Activated T-helper 17 cell treated with anti-CD3 and anti-CD28 coated beads, Interleukin-2, amount 50 U/mL, for 72 hours (primary cell): ENCODE measurements around the gene ZBTB8A. TPM values are rescaled to one million over a fixed set of nuclear protein-coding genes. Genes with fewer than 3 reads are reported as not detected.
"Not testable (repeated sequence)": the region's sequence is repeated elsewhere in the genome, so short reads cannot be mapped to it uniquely, and the experiment has no call there.

ENCODE experiments used
- ATAC-seq: fragments of 150-1000 bp; cut with Tn5 transposase; replicated peaks from 2 replicates; pipeline ENCODE4 v1.10.0; 2021; ENCODE audit warnings: mild to moderate bottlenecking, moderate library complexity
- H3K27ac Mint-ChIP-seq: one replicate; pipeline ENCODE4 v1.8.0; 2022; ENCODE audit warnings: mixed read lengths
- H3K27me3 Mint-ChIP-seq: one replicate; pipeline ENCODE4 v1.8.0; 2022; ENCODE audit warnings: mixed read lengths
- H3K36me3 Mint-ChIP-seq: one replicate; pipeline ENCODE4 v1.8.0; 2022; ENCODE audit warnings: low read depth, mild to moderate bottlenecking, mixed read lengths
- H3K4me1 Mint-ChIP-seq: one replicate; pipeline ENCODE4 v1.8.0; 2022; ENCODE audit warnings: mixed read lengths
- H3K4me3 Mint-ChIP-seq: one replicate; pipeline ENCODE4 v1.8.0; 2022; ENCODE audit warnings: mild to moderate bottlenecking, mixed read lengths
- H3K9me3 Mint-ChIP-seq: one replicate; pipeline ENCODE4 v1.8.0; 2022; ENCODE audit warnings: mixed read lengths
- total RNA-seq, 2 donors: library from RNA; stranded (reverse); gene quantifications; one replicate each; pipeline ENCODE4 v1.2.3, GENCODE V29; 2022

The ZBTB8A gene
- total RNA-seq, 2 donors from 2014 or later, result 0.03 to 0.26 TPM

GRCh38 chr1:32518976-32519375 lies 20.3 kb upstream of the ZBTB8A start:
- no peaks in the 10 kb centered on the region for H3K36me3 Mint-ChIP-seq
- no peaks in the 10 kb centered on the region for H3K9me3 Mint-ChIP-seq
- no peak overlapping the region for H3K27ac Mint-ChIP-seq
- no peaks in the 10 kb centered on the region for H3K4me1 Mint-ChIP-seq
- H3K27me3 Mint-ChIP-seq, result peaks cover 4% of the 10 kb centered on the region
- no peak for ATAC-seq
- no peak overlapping the region for H3K4me3 Mint-ChIP-seq

GRCh38 chr1:32521165-32521564 lies 18.1 kb upstream of the ZBTB8A start:
- Mint-ChIP-seq H3K36me3 (no peaks in the 10 kb centered on the region), H3K4me1 (no peaks in the 10 kb centered on the region), H3K27ac (no peak overlapping the region), H3K4me3 (peak overlapping the region; percentile 60), H3K27me3 (no peaks in the 10 kb centered on the region), H3K9me3 (no peaks in the 10 kb centered on the region)
- no peak for ATAC-seq

DNA sequence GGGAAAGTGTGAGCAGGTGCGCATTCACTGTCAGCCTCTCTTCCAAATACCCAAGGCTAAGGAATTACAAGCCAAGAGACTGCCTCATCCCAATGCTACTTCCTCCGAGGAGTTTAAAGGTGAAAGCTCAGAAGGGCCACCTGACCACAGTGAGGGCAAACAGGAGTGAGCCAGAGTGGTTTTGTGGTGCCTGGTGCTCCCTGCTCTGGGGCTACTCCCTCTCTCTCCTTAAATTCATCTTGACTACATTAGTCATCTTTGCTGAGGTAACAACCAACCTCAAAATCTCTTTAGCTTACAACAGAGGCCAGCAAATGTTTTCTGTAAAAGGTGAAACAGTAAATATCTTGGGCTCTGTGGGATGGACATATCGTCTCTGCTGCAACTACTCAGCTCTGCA lies 14.2 kb upstream of the ZBTB8A start:
- Mint-ChIP-seq H3K27ac (no peak overlapping the region), H3K9me3 (no peaks in the 10 kb centered on the region), H3K4me3 (no peak overlapping the region), H3K27me3 (no peaks in the 10 kb centered on the region), H3K4me1 (no peaks in the 10 kb centered on the region), H3K36me3 (no peaks in the 10 kb centered on the region)
- ATAC-seq, result no peak

DNA sequence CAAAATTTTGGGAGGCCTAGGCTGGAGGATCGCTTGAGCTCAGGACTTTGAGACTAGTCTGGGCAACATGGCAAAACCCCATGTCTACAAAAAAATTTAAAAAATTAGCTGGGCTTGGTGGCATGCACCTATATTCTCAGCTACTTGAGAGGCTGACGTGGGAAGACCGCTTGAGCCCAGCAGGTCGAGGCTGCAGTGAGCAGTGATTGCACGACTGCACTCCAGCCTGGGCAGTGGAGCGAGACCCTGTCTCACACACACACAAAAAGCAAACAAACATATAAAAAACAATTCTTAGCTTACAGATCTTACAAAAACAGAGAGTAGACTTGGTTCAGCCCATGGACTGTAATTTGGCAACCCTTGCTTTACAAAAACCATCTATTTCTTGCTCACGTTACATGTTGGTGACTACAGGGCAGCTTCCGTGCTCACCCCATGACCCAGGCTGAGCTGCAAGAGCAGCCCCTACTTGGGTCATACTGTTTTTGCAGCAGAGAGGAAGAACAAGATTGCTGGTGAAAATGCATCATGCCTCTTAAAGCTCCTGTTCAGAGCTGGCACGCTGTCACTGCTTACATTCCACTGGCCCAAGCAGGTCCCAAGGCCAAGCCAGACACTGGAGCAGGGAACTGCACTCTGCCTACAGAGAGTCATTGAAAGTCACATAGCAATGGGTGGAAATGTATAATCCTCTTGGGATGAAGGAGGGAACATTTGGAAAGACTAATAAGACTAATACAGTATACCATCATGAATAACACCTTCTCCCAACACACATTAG lies 13.4 kb upstream of the ZBTB8A start:
- H3K4me1 Mint-ChIP-seq, result no peaks in the 10 kb centered on the region

GRCh38 chr1:32528550-32528949 lies 10.7 kb upstream of the ZBTB8A start:
- H3K9me3 Mint-ChIP-seq, H3K36me3 Mint-ChIP-seq, H3K27me3 Mint-ChIP-seq, H3K27ac Mint-ChIP-seq, H3K4me3 Mint-ChIP-seq, H3K4me1 Mint-ChIP-seq, ATAC-seq: not testable (repeated sequence)

More for the DNA sequence above, 13.4 kb upstream of the ZBTB8A start:
- no peak overlapping the region for H3K27ac Mint-ChIP-seq
- no peak for ATAC-seq
- no peaks in the 10 kb centered on the region for H3K27me3 Mint-ChIP-seq
- H3K9me3 Mint-ChIP-seq, result no peaks in the 10 kb centered on the region
- H3K36me3 Mint-ChIP-seq, result no peaks in the 10 kb centered on the region
- no peak overlapping the region for H3K4me3 Mint-ChIP-seq

GRCh38 chr1:32533792-32534327 lies 5.4 kb upstream of the ZBTB8A start:
- Mint-ChIP-seq H3K4me3 (no peak overlapping the region), H3K4me1 (no peaks in the 10 kb centered on the region), H3K27me3 (peaks cover 26% of the 10 kb centered on the region), H3K36me3 (no peaks in the 10 kb centered on the region), H3K27ac (no peak overlapping the region), H3K9me3 (no peaks in the 10 kb centered on the region)
- ATAC-seq, result no peak

DNA sequence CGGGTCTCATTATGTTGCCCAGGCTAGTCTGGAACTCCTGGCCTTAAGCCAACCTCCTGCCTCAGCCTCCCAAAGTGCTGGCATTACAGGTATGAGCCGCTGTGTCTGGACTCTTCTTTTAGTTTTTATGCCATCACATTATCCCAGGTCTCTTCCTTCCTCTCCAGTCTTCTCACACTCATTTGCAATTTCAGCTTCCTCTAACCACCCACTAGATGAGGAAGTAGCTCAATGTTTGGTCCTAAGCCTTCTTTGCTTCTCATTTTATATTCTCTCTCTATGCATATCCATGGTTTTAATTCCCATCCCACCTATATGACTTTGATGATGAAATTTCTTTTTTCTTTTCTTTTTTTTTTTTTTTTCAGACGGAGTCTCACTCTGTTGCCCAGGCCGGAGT lies 3.1 kb upstream of the ZBTB8A start:
- Mint-ChIP-seq H3K9me3 (no peaks in the 10 kb centered on the region), H3K36me3 (no peaks in the 10 kb centered on the region), H3K4me3 (no peak overlapping the region), H3K27ac (no peak overlapping the region), H3K27me3 (peaks cover 42% of the 10 kb centered on the region), H3K4me1 (peaks cover 5% of the 10 kb centered on the region)
- ATAC-seq, result no peak

- H3K4me3 Mint-ChIP-seq, result no peak overlapping the region
- H3K27ac Mint-ChIP-seq, result no peak overlapping the region
- H3K27me3 Mint-ChIP-seq, result peaks cover 48% of the 10 kb centered on the region
- peaks cover 5% of the 10 kb centered on the region for H3K4me1 Mint-ChIP-seq
- no peaks in the 10 kb centered on the region for H3K36me3 Mint-ChIP-seq
- H3K9me3 Mint-ChIP-seq, result no peaks in the 10 kb centered on the region
- no peak for ATAC-seq
These were observed 2.5 kb upstream of the ZBTB8A start for GRCh38 chr1:32536764-32537163.

DNA sequence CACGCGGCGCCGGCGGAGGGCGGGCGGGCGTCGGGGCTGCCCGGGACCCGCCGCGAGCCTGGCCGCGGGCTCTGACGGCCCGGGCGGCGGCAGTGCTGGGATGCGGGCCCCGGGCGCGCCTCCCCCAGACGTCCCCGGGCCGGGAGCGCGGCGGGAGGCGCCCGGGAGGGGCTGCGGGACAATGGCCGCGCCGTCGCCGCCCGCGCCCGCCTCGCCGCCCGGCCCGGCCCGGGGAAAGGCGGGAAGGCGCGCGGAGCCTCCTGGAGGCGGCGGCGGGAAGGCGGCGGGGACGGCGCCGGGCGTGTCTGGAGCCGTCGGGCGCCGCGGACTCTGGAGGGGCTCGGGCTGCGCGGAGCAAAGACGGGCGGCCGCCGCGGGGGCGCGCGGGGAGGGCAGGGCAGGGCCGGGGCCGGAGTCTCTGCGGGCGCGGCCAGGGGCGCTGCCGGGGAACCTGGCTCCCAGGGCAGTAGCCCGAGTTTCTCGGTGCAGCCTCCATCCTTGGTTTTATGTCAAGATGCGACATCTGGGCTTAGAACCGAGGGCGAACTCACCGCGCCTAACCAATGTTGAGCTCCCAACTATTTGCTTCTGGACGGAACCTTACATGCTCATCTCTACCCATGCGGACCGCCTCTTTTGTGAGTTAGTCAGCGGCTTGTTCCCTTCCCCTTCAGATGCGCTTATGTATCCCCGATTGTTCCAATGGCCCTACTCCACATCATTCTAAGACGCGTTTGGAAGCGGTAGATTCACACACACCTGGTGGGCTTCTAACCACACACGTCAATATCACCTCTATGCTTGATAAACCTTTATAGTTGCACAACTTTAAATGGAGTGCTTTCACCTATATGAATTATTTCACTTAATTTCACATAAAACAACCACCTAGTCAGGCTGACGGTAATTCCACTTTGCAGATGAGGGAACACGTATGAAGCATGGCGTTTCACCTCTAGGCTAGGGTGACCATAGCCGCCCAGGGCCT lies 651 bp downstream of the ZBTB8A start:
- Mint-ChIP-seq H3K36me3 (no peaks in the 10 kb centered on the region), H3K9me3 (no peaks in the 10 kb centered on the region), H3K27me3 (peaks cover 57% of the 10 kb centered on the region), H3K27ac (no peak overlapping the region), H3K4me1 (peaks cover 5% of the 10 kb centered on the region), H3K4me3 (peak overlapping the region; percentile 79)
- peak; percentile 53 for ATAC-seq

DNA sequence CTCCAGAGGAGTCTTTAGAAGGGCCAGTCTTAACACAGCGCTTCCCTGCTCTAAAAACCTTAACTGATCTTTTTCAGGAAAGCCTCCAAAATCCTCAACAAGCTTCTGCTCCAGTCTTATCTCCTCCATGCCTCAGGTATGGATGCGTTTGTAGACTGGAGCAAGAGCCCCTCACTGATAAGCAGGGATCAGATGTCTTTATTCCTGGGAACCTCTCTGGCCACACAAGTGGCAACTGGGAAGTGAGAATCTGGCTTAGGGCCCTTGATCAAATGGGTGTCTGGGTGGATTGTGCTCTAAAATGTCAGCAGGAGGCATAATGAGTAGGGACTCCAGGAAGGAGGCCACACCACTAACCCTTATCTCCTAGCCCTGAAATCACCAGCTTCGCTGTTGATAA lies 1.4 kb downstream of the ZBTB8A start:
- Mint-ChIP-seq H3K27me3 (peaks cover 52% of the 10 kb centered on the region), H3K9me3 (no peaks in the 10 kb centered on the region), H3K27ac (no peak overlapping the region), H3K4me3 (peak overlapping the region; percentile 79), H3K36me3 (no peaks in the 10 kb centered on the region), H3K4me1 (peaks cover 5% of the 10 kb centered on the region)
- no peak for ATAC-seq

DNA sequence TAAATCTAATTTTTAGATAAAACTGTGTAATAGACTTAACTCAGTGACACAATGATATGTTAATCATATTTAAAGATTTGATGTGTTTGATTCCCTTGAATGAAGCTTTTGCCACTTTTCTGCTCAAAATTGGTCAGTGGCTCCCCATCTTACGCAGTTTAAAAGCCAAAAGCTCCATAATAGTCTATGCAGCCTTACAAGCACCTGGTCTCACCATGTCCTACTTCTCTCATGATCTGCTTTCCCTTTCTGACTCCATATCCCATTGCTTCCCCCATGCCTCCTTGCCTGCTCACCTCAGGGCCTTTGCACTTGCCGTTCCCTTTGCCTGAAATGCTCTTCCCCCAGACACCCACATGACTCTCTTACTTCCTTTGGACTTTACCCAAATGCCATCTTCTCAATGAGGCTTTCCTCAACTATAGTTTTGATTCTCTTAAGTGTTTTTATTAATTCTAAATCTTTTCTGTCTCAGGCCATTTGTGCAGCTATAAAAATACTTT lies 1.9 kb downstream of the ZBTB8A start:
- peaks cover 5% of the 10 kb centered on the region for H3K4me1 Mint-ChIP-seq
- no peaks in the 10 kb centered on the region for H3K9me3 Mint-ChIP-seq
- peaks cover 52% of the 10 kb centered on the region for H3K27me3 Mint-ChIP-seq
- no peak overlapping the region for H3K4me3 Mint-ChIP-seq
- no peak for ATAC-seq
- H3K27ac Mint-ChIP-seq, result no peak overlapping the region
- no peaks in the 10 kb centered on the region for H3K36me3 Mint-ChIP-seq

DNA sequence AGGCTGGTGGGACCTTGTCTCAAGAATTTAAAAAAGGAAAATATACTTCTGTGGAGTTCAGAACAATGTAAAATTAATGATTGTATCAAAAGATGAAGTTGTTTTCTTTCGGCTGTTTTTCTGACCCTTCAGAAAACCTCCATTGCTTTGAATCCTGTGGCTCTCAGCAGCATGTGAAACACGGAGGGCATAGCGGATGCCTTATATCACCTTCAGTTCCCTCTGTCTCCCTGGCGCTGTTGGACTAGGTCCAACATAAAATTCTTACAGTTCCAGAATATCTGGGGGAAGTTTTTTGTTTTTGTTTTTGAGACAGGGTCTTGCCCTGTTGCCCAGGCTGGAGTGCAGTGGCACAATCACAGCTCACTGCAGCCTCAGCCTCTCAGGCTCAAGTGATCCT lies 7.4 kb downstream of the ZBTB8A start:
- Mint-ChIP-seq H3K36me3 (no peaks in the 10 kb centered on the region), H3K4me1 (no peaks in the 10 kb centered on the region)

DNA sequence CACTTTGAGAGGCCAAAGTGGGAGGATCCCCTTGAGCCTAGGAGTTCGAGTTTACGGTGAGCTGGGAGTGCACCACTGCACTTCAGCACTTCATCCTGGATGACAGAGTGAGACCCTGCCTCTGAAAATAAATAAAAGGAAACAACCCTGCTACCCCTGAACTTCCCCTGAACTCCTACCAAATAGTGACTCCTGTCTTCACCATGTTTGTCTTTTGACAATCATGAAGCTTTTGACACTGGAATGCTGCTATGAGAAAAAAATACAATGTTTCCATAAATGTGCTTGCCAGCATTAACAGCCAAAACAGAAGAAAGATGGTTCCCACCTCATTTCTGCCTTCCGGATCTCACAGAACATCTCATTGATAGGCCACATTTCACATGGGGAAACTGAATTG lies 10.4 kb downstream of the ZBTB8A start:
- Mint-ChIP-seq H3K4me3 (no peak overlapping the region), H3K36me3 (no peaks in the 10 kb centered on the region), H3K27me3 (peaks cover 6% of the 10 kb centered on the region), H3K27ac (no peak overlapping the region), H3K4me1 (no peaks in the 10 kb centered on the region), H3K9me3 (no peaks in the 10 kb centered on the region)
- no peak for ATAC-seq

More for the DNA sequence above, 7.4 kb downstream of the ZBTB8A start:
- no peak for ATAC-seq
- Mint-ChIP-seq H3K27me3 (peaks cover 17% of the 10 kb centered on the region), H3K27ac (no peak overlapping the region), H3K9me3 (no peaks in the 10 kb centered on the region), H3K4me3 (no peak overlapping the region)

DNA sequence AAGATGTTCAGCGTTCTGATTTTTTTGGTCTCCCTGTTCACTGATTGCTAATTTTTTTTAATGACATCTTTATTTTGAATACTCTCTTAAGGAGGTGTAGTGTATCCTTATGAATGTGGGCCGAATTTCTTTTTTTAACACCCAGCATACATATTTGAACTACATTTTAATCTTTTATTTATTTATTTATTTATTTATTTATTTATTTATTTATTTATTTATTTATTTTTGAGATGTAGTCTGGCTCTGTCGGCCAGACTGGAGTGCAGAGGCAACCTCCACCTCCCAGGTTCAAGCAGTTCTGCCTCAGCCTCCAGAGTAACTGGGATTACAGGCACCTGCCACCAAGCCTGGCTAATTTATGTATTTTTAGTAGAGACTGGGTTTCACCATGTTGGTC lies 15.1 kb downstream of the ZBTB8A start:
- Mint-ChIP-seq H3K4me3 (no peak overlapping the region), H3K4me1 (no peaks in the 10 kb centered on the region), H3K27ac (no peak overlapping the region), H3K27me3 (no peaks in the 10 kb centered on the region), H3K9me3 (no peaks in the 10 kb centered on the region), H3K36me3 (no peaks in the 10 kb centered on the region)
- ATAC-seq, result no peak
